ENCODE measurements around the gene ABHD8. TPM values are rescaled to one million over a fixed set of nuclear protein-coding genes. Genes with fewer than 3 reads are reported as not detected.

Gene ABHD8
- total RNA-seq, 1 experiment from 2014 or later: 3.5 TPM

DNA sequence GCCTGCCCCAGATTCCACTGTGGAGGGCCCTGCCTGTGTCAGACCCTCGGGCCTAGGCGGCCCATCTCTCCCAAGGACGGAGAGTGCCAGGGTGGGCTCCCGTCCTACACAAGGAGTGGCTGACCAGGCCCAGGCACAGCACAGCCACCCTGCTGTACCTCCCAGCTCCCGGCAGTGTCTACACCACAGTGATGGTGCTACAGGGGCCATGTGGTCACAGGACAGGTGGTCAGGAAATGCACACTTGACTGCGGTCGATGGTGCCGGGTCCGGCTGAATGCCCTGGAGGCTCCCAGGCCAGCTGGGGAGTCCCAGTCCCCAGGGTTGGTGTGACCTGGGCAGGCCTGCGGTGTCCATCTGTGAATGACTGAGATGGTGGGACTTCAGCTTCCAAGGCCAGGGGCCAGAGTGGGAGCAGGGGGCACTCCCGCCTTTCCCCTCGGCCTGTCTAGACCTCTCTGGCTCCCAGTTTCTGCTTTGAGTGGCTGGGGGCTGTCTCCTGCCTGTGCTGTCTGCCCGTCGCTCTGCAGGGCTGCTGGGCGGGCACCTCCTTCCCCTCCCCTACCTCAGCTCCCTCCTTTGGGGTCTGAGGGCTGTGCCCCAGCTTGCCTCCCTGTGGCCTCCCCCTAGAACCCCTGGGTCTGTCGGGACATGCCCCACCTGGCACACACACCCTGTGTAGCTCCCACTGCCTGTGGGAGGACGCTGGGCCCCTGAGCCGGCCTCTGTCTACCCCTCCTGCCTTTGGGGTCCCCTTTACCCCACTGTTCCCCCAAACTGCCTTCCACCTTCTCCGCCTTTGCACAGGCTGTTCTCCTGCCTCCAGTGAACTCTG, 18.6 kb upstream of the ABHD8 start:
- no peak for DNase-seq (ENCODE audit: low spot score)

DNA sequence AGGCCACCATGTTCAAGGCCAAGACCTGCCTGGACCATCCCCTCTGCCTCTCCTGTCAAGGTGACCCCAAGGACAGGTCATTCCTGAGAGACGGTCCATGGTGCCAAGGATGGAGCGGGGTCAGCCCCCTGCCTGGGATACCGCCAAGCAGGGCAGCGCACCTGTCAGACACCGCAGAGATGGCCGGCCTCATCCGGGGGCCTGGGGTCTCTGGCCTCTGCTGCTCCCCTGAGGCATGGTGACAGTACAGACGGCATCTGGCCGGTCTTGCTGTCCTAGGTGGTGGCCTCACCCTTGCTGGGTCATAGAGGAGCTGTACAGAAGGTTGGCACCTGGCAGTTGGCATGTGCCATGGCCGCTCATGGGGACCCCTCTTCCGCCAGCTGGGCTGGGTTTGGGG, 17.2 kb upstream of the ABHD8 start:
- DNase-seq (ENCODE audit: low spot score): no peak

GRCh38 chr19:17319473-17320238, 16.4 kb upstream of the ABHD8 start:
- no peak for DNase-seq (ENCODE audit: low spot score)

DNA sequence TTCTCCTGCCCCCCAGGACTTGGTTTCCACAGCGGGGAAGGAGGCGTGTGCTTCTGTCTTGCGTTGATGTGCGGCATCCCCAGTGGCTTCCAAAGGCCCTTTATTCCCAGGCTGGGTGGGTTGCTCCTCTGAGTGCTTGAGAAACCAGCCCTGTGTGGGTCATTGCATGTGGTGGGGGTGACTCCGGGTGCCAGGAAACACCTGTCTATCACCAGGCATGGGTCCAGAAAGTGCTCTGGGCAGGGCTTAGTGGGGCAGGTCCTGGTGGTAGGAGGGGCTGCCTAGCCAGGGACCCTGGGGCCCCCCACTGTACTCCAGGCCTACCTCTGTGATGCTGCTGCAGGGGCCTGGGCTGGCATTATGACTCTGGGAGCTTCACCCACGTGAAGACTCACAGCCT, 15.7 kb upstream of the ABHD8 start:
- no peak for DNase-seq (ENCODE audit: low spot score)

DNA sequence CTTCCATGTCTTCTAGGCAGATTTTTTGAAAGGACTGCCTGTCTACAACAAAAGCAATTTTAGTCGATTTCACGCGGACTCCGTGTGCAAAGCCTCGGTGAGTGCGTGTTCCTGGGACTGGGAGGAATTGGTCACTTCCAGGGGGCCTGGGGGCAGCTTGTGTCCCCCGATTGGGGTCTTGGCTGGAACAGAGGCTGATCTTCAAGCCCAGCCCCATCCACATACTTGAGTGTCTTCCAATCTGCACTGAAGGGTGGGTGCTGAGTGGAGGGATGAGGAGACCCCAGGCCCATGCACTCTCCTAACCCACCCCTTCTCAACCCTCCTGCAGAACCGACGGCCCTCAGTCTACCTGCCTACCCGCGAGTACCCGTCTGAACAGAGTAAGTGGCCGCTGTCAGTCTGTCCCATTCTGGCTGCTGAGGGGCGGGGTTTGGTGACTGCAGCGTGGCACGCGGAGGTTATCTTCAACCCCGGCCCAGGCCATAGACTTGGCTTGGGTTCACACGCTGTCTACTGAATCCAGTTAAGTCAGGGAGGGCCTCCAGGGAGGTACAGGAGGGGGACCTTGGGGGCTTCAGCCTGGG, 10.9 kb upstream of the ABHD8 start:
- no peak for DNase-seq (ENCODE audit: low spot score)

GRCh38 chr19:17312189-17313113, 9.2 kb upstream of the ABHD8 start:
- DNase-seq (ENCODE audit: low spot score): no peak

DNA sequence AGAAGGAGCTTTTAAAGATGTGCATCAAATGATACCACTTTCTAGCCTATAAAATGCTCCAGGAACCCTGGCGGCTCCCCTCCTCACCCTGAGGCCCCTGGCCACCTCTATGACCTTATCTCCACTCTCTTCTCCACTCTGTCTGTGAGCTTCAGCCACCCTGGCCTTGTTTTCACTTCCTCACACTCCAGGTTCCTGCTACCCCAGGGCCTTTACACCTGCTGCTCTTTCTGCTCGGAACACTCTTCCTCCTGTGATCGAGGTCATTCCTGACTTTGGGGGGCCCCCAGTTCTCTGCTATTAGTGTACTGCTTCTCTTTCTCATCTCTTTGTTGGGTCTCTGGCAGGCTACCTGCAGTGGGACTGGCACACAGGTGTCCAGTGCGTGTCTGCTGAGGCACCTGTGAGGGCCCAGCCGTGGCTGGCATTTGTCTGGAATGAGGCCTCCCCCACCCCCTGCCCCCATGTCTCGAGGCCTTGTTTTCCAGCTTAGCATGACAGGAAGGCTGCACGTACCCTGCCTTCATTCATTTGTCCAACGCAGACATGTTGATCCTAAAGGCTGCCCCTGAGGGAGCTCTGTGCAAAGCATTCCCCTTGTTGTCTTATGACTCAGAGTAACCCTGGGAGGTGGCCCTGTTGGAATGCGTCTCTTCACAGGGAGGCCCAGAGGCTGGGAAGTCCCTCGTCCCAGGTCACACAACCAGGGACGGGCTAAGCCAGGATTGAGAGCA, 8.4 kb upstream of the ABHD8 start:
- no peak for DNase-seq (ENCODE audit: low spot score)

DNA sequence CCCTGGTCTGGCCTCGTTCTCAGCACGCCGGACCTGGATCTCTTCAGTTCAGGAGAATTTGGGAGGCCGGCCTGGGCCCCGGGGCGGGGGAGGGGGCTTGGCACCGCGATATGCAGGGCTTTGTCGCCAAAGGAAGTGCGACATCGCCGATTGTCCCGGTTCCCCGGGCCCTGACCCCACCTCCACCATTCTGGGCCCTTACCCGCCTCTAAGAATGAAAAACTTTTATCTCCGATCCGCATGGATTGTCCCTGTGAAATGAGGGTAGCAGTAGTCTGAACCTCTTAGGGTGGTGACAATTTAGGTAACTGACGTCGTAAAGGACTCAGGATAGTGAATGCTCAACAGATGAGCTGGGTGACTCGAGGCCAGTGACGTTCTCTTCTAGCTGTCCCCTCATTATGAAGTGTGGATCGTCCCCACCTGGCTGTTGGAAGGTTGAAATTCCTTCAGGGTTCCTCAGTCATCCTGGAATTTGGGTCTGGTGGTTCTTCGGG, 6.8 kb upstream of the ABHD8 start:
- DNase-seq (ENCODE audit: low spot score): no peak

DNA sequence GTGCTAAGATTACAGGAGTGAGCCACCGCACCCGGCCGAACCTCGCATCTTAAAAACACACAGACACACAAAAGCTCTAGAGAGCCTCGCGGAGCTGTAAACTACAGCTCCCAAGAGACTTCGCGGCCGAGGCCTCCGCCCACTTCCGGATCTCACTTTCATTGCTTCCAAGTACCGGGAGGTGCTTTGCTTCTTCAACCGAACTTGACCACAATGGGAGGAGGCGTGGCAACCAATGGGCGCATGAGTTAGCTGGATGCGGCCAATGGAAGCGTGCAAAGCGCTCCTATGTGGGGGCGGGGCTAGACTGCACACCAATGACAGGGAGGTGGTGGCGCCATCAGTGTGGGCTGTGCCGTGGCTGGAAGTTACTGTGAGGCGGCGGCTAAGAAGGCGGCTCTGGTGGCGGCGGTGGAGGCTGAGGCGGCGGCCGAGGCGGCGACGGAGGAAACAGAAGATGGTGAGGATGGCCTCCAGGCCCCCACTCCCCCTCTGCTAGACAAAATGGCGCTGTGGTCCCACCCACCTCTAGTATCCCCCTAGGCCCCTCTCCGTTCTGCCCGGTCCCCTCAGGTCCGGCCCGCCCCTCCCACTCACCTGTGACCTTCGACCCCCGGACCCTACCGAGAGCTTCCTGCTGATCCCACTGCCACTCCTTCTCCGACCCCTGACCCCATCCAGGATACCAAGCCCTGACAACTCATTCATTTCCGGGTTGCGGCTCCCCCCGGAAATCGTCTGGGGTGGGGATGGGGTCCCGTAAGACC, 6.2 kb upstream of the ABHD8 start, which contains the start of gene DDA1:
Gene DDA1 (plus strand): TSS at position 366 of the 767 bp plus-strand sequence. CDS start 92 bp downstream, at position 458.
- DNase-seq (ENCODE audit: low spot score): peak; percentile 100

DNA sequence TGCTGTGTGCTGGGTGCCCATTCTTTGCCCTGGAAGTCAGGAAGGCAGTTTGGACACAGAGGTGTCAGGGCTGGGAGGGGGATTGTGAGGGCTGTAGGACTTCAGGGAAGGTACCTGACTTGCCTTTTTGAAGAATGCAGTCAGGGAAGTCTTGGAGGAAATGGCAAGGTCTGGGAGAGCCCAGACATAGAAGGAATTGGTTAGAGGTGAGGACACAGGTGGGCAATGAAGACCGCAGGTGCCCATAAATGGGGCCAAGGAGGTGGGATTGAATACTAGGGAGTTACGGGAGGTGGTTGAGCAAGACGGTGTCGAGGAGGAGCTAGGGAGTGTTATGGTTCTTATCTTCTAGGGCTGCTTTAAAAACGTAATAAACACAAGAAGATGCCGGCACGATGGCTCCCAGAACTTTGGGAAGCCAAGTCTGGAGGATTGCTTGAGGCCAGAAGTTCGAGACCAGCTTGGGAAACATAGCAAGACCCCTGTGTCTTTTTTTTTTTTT, 4.7 kb upstream of the ABHD8 start:
- no peak for DNase-seq (ENCODE audit: low spot score)

GRCh38 chr19:17306285-17306714, 3.1 kb upstream of the ABHD8 start:
- no peak for DNase-seq (ENCODE audit: low spot score)

GRCh38 chr19:17305517-17306284, 2.5 kb upstream of the ABHD8 start, which contains the start of gene MRPL34:
MRPL34 (plus strand) TSS chr19:17305872; CDS start chr19:17305893, 21 bp downstream.
- peak; percentile 100 for DNase-seq (ENCODE audit: low spot score)

- no peak for DNase-seq (ENCODE audit: low spot score)
These were observed 1.9 kb upstream of the ABHD8 start for GRCh38 chr19:17305216-17305516.

DNA sequence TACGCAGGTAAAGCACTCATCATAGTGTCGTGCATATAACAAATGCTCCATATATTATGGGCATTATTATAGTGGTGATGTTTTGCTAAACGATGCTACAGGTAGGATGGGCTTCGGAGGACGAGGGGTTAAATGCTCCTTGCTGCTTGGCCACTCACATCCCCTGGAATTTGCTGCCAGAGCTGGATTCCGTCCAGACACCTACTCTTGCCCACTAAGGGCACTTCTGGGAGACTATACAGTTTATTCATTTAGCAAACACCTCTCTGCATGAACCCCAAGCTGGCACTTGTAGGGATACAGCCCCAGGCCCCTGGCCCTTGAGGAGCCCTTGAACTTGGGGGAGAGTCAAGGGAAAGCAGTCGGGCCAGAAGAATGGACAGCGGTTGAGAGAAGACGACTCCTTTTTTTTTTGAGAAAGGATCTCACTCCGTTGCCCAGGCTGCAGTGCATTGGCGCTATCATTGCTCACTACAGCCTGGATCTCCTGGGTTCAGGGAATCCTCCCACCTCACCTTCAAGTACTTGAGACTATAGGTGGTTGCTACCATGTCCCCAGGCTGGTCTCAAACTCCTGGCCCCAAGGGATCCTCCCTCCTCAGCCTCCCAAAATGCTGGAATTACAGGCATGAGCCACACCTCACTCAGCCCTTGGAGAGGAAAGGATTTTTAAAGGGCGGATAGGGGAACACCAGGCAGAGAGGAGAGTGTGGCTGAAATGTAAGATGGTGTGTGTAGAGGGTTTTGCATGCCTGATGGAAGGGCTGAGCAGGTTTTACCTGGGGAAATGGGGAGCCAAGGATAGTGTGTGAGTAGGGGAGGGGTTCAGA, 1.4 kb upstream of the ABHD8 start:
- no peak for DNase-seq (ENCODE audit: low spot score)

DNA sequence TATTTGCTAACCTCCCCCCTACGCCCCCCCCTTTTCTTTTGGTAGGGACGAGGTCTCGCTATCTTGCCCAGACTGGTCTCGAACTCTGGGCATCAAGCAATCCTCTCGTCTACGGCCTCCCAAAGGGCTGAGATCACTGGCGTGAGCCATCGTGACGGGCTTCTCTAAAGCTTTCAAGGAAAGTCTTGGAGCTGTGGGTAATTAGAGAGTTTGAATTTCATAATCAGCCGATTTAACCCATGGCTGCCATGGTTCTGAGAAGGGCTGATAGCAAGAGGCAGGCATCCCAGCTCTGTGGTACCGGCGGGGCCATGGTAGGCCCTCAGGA, 679 bp upstream of the ABHD8 start:
- DNase-seq (ENCODE audit: low spot score): no peak

- DNase-seq (ENCODE audit: low spot score): no peak
These were observed 646 bp downstream of the ABHD8 start for GRCh38 chr19:17302391-17303166.

- no peak for DNase-seq (ENCODE audit: low spot score)
These were observed 2.1 kb downstream of the ABHD8 start for GRCh38 chr19:17300992-17301619.

Data from H4 (cell line).